ENCODE results near the gene SH3TC2.

DNA sequence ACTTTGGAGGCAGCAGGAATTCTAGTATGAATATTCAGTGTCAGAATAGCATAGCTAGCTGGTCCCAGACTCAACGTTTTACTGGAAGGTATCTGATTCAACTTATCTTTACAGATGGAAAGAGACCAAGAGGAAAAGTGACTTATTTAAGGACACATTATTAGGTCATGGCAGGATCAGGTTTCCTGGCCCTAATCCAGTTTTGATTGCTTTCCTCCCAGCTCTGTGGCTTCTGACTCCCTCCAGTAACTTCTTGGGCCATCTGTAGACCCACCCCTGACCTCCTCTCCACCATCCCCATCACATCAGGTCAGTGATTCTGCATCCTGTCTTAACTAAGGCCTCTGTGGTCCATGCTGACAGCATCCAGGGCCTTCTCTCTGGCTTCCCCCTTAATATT lies 38.4 kb downstream of the SH3TC2 start:
- no peak for TF ChIP-seq CTCF (tag by site-specific recombination; IDR thresholded peaks at IDR 0.05)
- no peak for TF ChIP-seq GLI4 (tag by site-specific recombination; IDR thresholded peaks at IDR 0.05)
- no peak for TF ChIP-seq REST (tag by site-specific recombination; IDR thresholded peaks at IDR 0.05)
- TF ChIP-seq GLIS1 (tag by site-specific recombination; IDR thresholded peaks at IDR 0.05): no peak
- TF ChIP-seq ZBTB8A (tag by site-specific recombination; IDR thresholded peaks at IDR 0.05): no peak
- no peak for TF ChIP-seq ZNF792 (tag by site-specific recombination; IDR thresholded peaks at IDR 0.05)
- no peak for TF ChIP-seq ZNF660 (tag by site-specific recombination; IDR thresholded peaks at IDR 0.05)
- TF ChIP-seq ZNF747 (tag by site-specific recombination; IDR thresholded peaks at IDR 0.05): no peak
- no peak for TF ChIP-seq BCL11A (tag by site-specific recombination; IDR thresholded peaks at IDR 0.05; ENCODE audit: low read depth)
- no peak for TF ChIP-seq ZNF600 (tag by site-specific recombination; IDR thresholded peaks at IDR 0.05)
- TF ChIP-seq, protein P1, sequence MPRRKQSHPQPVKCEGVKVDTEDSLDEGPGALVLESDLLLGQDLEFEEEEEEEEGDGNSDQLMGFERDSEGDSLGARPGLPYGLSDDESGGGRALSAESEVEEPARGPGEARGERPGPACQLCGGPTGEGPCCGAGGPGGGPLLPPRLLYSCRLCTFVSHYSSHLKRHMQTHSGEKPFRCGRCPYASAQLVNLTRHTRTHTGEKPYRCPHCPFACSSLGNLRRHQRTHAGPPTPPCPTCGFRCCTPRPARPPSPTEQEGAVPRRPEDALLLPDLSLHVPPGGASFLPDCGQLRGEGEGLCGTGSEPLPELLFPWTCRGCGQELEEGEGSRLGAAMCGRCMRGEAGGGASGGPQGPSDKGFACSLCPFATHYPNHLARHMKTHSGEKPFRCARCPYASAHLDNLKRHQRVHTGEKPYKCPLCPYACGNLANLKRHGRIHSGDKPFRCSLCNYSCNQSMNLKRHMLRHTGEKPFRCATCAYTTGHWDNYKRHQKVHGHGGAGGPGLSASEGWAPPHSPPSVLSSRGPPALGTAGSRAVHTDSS (tag by site-specific recombination; IDR thresholded peaks at IDR 0.05): no peak
- no peak for TF ChIP-seq ZNF560 (tag by site-specific recombination; IDR thresholded peaks at IDR 0.05; ENCODE audit: borderline replicate concordance)
- TF ChIP-seq ZBTB1 (tag by site-specific recombination; IDR thresholded peaks at IDR 0.05): no peak

Measured in HEK293 (cell line).